A673 (cell line): ENCODE results near the gene OR51B2. TPM values are rescaled to one million over a fixed set of nuclear protein-coding genes. Genes with fewer than 3 reads are reported as not detected.

ENCODE experiments used
- BruUV-seq: library from RNA; stranded (reverse); fragments of 400-500 nt; replicated peaks from 2 replicates; lab custom pipeline; 2021; lab: Mats Ljungman, UMichigan
- CTCF ChIA-PET: fragments of 300-600 bp; sonication (Branson Sonifier 250); formaldehyde crosslinking; loops from one replicate; lab custom pipeline; 2022; ENCODE audit warnings: antibody characterized with exemption; lab: Charles Lee
- POLR2A ChIA-PET: fragments of 300-600 bp; sonication (Branson Sonifier 250); formaldehyde crosslinking; loops from one replicate; lab custom pipeline; 2022; ENCODE audit warnings: antibody characterized with exemption; ENCODE audit not compliant: low non-redundant PET; lab: Charles Lee
- DNase-seq: peaks from one replicate; pipeline ENCODE4 v3.0.0-alpha.2; 2015; ENCODE audit warnings: low spot score
- H3K27ac ChIP-seq: fragments of 200-600 bp; sonication (generic); 2 replicates; pipeline ENCODE4 v1.5.1; 2016; ENCODE audit warnings: mixed run types, low read depth, mild to moderate bottlenecking, mixed read lengths, antibody characterized with exemption, low read length; ENCODE audit not compliant: poor library complexity, severe bottlenecking
- H3K27me3 ChIP-seq: fragments of 200-600 bp; sonication (generic); replicated peaks from 2 replicates; pipeline ENCODE4 v1.6.1; 2017; ENCODE audit warnings: mixed run types, low read depth, mild to moderate bottlenecking, mixed read lengths, antibody characterized with exemption, low read length; ENCODE audit not compliant: insufficient read depth, poor library complexity
- H3K36me3 ChIP-seq: fragments of 200-600 bp; sonication (generic); 2 replicates; pipeline ENCODE4 v1.6.1; 2016; ENCODE audit warnings: mixed run types, mild to moderate bottlenecking, mixed read lengths, antibody characterized with exemption, low read length; ENCODE audit not compliant: insufficient read depth, poor library complexity, severe bottlenecking
- H3K4me1 ChIP-seq: fragments of 200-600 bp; sonication (generic); 2 replicates; pipeline ENCODE4 v1.6.1; 2017; ENCODE audit warnings: mixed run types, mild to moderate bottlenecking, mixed read lengths, antibody characterized with exemption, low read length; ENCODE audit not compliant: insufficient read depth, poor library complexity, severe bottlenecking
- H3K4me3 ChIP-seq: fragments of 200-600 bp; sonication (generic); 2 replicates; pipeline ENCODE4 v1.5.1; 2016; ENCODE audit warnings: low read depth, mixed run types, mild to moderate bottlenecking, mixed read lengths, low read length; ENCODE audit not compliant: poor library complexity, severe bottlenecking
- H3K9me3 ChIP-seq: fragments of 200-600 bp; sonication (generic); 2 replicates; pipeline ENCODE4 v1.6.1; 2016; ENCODE audit warnings: mixed run types, low read depth, mild to moderate bottlenecking, mixed read lengths, antibody characterized with exemption, low read length; ENCODE audit not compliant: poor library complexity, severe bottlenecking
- EZH2 ChIP-seq: fragments of 200-600 bp; sonication (generic); IDR thresholded peaks from 2 replicates; pipeline ENCODE4 v1.6.1; 2017; ENCODE audit warnings: borderline replicate concordance, low read depth, mild to moderate bottlenecking, mixed read lengths, antibody characterized with exemption, low read length; ENCODE audit not compliant: poor library complexity, severe bottlenecking
- intact Hi-C: fragments of 100-400 bp; cut with micrococcal nuclease; formaldehyde crosslinking; loops from one replicate; pipeline ENCODE4 v1.10.0; 2022; ENCODE audit not compliant: unreplicated experiment
- total RNA-seq: library from RNA; stranded (reverse); gene quantifications from 2 replicates; pipeline ENCODE4 v1.2.3, GENCODE V29; 2021
- TF ChIP-seq, protein P1 (sequence below): fragments of 300-800, 200-600 bp; sonication (generic); conservative IDR thresholded peaks from 2 replicates; pipeline ENCODE4 v1.5.1; 2017; ENCODE audit warnings: low read depth, mild to moderate bottlenecking, antibody characterized with exemption, low read length, moderate library complexity, mixed read lengths

The OR51B2 gene
- total RNA-seq, 1 experiment from 2014 or later = not detected

DNA sequence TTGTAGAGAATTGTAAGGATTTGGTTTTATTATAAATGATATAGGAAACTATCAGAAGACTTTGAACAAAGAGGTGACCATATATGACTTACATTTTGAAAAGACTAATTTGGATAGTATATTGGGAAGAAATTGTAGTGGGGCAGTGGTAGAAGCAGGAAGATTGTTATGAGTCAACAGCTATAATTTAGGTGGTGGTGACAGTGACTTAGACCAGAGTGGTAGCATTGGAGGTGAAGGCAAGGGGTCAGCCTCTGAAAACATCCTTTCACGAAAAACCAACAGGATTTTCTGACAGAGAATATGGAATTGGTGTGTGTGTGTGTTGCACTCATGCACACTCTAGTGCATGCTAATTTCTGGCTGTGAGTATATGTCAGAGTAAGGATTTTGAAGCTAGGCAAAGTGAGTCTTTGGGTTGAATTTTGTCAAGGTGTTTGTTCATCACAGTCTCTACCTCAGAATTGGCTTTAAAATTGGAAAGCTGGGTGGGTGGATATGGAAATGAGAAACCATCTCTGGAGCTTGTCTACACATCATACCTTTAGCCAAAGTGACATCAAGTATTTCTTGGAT is 46.2 kb downstream of the OR51B2 start:
- Histone ChIP-seq H3K9me3 (no peaks in the 10 kb centered on the region), H3K27me3 (no peaks in the 10 kb centered on the region), H3K4me3 (no peak overlapping the region), H3K4me1 (no peaks in the 10 kb centered on the region), H3K27ac (no peak overlapping the region), H3K36me3 (no peaks in the 10 kb centered on the region)
- intact Hi-C loops = no loop called here
- no TSS peak for BruUV-seq
- TF ChIP-seq, protein P1, sequence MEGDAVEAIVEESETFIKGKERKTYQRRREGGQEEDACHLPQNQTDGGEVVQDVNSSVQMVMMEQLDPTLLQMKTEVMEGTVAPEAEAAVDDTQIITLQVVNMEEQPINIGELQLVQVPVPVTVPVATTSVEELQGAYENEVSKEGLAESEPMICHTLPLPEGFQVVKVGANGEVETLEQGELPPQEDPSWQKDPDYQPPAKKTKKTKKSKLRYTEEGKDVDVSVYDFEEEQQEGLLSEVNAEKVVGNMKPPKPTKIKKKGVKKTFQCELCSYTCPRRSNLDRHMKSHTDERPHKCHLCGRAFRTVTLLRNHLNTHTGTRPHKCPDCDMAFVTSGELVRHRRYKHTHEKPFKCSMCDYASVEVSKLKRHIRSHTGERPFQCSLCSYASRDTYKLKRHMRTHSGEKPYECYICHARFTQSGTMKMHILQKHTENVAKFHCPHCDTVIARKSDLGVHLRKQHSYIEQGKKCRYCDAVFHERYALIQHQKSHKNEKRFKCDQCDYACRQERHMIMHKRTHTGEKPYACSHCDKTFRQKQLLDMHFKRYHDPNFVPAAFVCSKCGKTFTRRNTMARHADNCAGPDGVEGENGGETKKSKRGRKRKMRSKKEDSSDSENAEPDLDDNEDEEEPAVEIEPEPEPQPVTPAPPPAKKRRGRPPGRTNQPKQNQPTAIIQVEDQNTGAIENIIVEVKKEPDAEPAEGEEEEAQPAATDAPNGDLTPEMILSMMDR = no peak
- no peak for TF ChIP-seq EZH2
- no peak for DNase-seq
- ChIA-PET CTCF (no interaction called here), POLR2A (no interaction called here)

DNA sequence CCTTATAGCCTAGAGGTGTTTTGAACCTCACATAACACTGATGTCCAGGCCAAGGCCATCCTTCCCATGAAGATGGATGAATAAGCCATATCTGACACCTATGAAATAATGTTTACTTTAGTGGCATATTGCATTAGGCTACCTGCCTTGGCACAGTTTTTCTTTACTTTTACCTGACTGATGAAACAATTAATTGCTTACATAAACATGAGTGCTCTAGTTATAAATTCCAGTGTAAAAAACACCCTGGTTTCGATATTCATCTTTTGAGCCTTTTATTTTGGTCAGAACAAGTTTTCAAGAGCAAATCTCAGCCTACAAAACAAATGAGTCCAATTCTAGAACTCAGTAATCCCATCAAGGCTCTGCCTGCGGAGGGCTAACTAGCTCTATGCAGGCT is 47.4 kb downstream of the OR51B2 start:
- DNase-seq = no peak
- H3K27ac ChIP-seq = no peak overlapping the region
- no peaks in the 10 kb centered on the region for H3K9me3 ChIP-seq
- no peak for TF ChIP-seq EZH2
- TF ChIP-seq, protein P1 = no peak
- H3K27me3 ChIP-seq = no peaks in the 10 kb centered on the region
- no peaks in the 10 kb centered on the region for H3K4me1 ChIP-seq
- CTCF ChIA-PET = no interaction called here
- no peak overlapping the region for H3K4me3 ChIP-seq
- no TSS peak for BruUV-seq
- no peaks in the 10 kb centered on the region for H3K36me3 ChIP-seq
- POLR2A ChIA-PET = no interaction called here
- intact Hi-C loops = no loop called here

DNA sequence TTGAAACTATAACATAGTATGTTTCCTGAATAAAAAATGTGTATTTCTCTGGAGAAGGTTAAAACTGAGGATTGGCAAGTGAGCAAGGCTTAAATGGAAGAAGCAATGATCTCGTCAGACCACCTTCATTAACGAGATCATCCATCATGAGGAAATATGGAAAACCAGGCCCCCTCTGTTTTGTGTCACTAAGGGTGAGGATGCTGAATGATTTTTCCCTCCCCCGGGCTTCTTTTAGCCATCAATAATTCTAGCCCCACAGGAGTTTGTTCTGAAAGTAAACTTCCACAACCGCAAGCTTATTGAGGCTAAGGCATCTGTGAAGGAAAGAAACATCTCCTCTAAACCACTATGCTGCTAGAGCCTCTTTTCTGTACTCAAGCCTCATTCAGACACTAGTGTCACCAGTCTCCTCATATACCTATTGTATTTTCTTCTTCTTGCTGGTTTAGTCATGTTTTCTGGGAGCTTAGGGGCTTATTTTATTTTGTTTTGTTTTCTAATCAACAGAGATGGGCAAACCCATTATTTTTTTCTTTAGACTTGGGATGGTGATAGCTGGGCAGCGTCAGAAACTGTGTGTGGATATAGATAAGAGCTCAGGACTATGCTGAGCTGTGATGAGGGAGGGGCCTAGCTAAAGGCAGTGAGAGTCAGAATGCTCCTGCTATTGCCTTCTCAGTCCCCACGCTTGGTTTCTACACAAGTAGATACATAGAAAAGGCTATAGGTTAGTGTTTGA is 48.6 kb downstream of the OR51B2 start:
- intact Hi-C loops = no loop called here
- no peak overlapping the region for H3K4me3 ChIP-seq
- ChIA-PET POLR2A (no interaction called here), CTCF (no interaction called here)
- no peaks in the 10 kb centered on the region for H3K4me1 ChIP-seq
- no TSS peak for BruUV-seq
- DNase-seq = no peak
- H3K9me3 ChIP-seq = no peaks in the 10 kb centered on the region
- H3K27me3 ChIP-seq = no peaks in the 10 kb centered on the region
- H3K27ac ChIP-seq = no peak overlapping the region
- H3K36me3 ChIP-seq = no peaks in the 10 kb centered on the region
- TF ChIP-seq EZH2 = no peak
- TF ChIP-seq, protein P1 = no peak
